ENCODE results near the gene TBC1D32.
"Not testable (repeated sequence)": the region's sequence is repeated elsewhere in the genome, so short reads cannot be mapped to it uniquely, and the experiment has no call there.

The TBC1D32 gene

GRCh38 chr6:121235386-121235785, 98.9 kb downstream of the TBC1D32 start:
- H3K9me3 ChIP-seq: no peaks in the 10 kb centered on the region
- no peak for TF ChIP-seq CTCF (IDR thresholded peaks at IDR 0.05)
- H3K27ac ChIP-seq: no peak overlapping the region
- H3K27me3 ChIP-seq: no peaks in the 10 kb centered on the region
- no peaks in the 10 kb centered on the region for H3K36me3 ChIP-seq
- H3K4me1 ChIP-seq (ENCODE audit: control insufficient read depth in 1 of 2, insufficient read depth in 1 of 2, low read depth in 1 of 2, low read length in 1 of 2): no peaks in the 10 kb centered on the region
- H3K4me3 ChIP-seq (ENCODE audit: low read depth in 1 of 2, low read length in 1 of 2): no peak overlapping the region

GRCh38 chr6:121223930-121224329, 110.3 kb downstream of the TBC1D32 start:
- H3K9me3 ChIP-seq: no peaks in the 10 kb centered on the region
- no peak overlapping the region for H3K4me3 ChIP-seq (ENCODE audit: low read depth in 1 of 2, low read length in 1 of 2)
- H3K27me3 ChIP-seq: no peaks in the 10 kb centered on the region
- H3K4me1 ChIP-seq (ENCODE audit: control insufficient read depth in 1 of 2, insufficient read depth in 1 of 2, low read depth in 1 of 2, low read length in 1 of 2): no peaks in the 10 kb centered on the region
- H3K36me3 ChIP-seq: no peaks in the 10 kb centered on the region
- no peak for TF ChIP-seq CTCF (IDR thresholded peaks at IDR 0.05)
- H3K27ac ChIP-seq: no peak overlapping the region

GRCh38 chr6:121223212-121223611, 111.1 kb downstream of the TBC1D32 start:
- no peaks in the 10 kb centered on the region for H3K4me1 ChIP-seq (ENCODE audit: control insufficient read depth in 1 of 2, insufficient read depth in 1 of 2, low read depth in 1 of 2, low read length in 1 of 2)
- no peak overlapping the region for H3K27ac ChIP-seq
- TF ChIP-seq CTCF (IDR thresholded peaks at IDR 0.05): no peak

GRCh38 chr6:121222656-121223055, 111.6 kb downstream of the TBC1D32 start:
- Histone ChIP-seq H3K27ac (no peak overlapping the region), H3K4me1 (ENCODE audit: control insufficient read depth in 1 of 2, insufficient read depth in 1 of 2, low read depth in 1 of 2, low read length in 1 of 2) (no peaks in the 10 kb centered on the region), H3K9me3 (no peaks in the 10 kb centered on the region), H3K27me3 (no peaks in the 10 kb centered on the region), H3K36me3 (no peaks in the 10 kb centered on the region), H3K4me3 (ENCODE audit: low read depth in 1 of 2, low read length in 1 of 2) (no peak overlapping the region)
- no peak for TF ChIP-seq CTCF (IDR thresholded peaks at IDR 0.05)

More at GRCh38 chr6:121223212-121223611, 111.1 kb downstream of the TBC1D32 start:
- no peaks in the 10 kb centered on the region for H3K27me3 ChIP-seq
- no peaks in the 10 kb centered on the region for H3K36me3 ChIP-seq
- H3K4me3 ChIP-seq (ENCODE audit: low read depth in 1 of 2, low read length in 1 of 2): no peak overlapping the region
- no peaks in the 10 kb centered on the region for H3K9me3 ChIP-seq

- no peak overlapping the region for H3K27ac ChIP-seq
- no peak overlapping the region for H3K4me3 ChIP-seq (ENCODE audit: low read depth in 1 of 2, low read length in 1 of 2)
- TF ChIP-seq CTCF (IDR thresholded peaks at IDR 0.05): no peak
- H3K4me1 ChIP-seq (ENCODE audit: control insufficient read depth in 1 of 2, insufficient read depth in 1 of 2, low read depth in 1 of 2, low read length in 1 of 2): no peaks in the 10 kb centered on the region
- H3K27me3 ChIP-seq: no peaks in the 10 kb centered on the region
- H3K9me3 ChIP-seq: no peaks in the 10 kb centered on the region
- H3K36me3 ChIP-seq: no peaks in the 10 kb centered on the region
Measured at GRCh38 chr6:121216928-121217327, 117.4 kb downstream of the TBC1D32 start.

GRCh38 chr6:121213341-121213740, 120.9 kb downstream of the TBC1D32 start:
- not testable (repeated sequence) for H3K36me3 ChIP-seq; H3K9me3 ChIP-seq; H3K4me3 ChIP-seq (ENCODE audit: low read depth in 1 of 2, low read length in 1 of 2); H3K27ac ChIP-seq; H3K27me3 ChIP-seq; H3K4me1 ChIP-seq (ENCODE audit: control insufficient read depth in 1 of 2, insufficient read depth in 1 of 2, low read depth in 1 of 2, low read length in 1 of 2)
